A549 (cell line): ENCODE measurements around the gene CAV1. TPM values are rescaled to one million over a fixed set of nuclear protein-coding genes. Genes with fewer than 3 reads are reported as not detected.
A peak's percentile ranks its signal among the peaks of the same experiment; 100 is the strongest.

Experiments used
- ATAC-seq, 2 experiments: fragments of 200-7000 bp in 1 of 2; fragments of >200 bp in 1 of 2; cut with Nextera tagmentation in 1 of 2; cut with Tn5 transposase in 1 of 2; 3 replicates each; pipeline versions ENCODE4 v1.8.0 to v1.9.1; 2018 to 2020; ENCODE audit warnings: mild to moderate bottlenecking in 1 of 2, moderate library complexity in 1 of 2
- CTCF ChIA-PET: fragments of 300-600 bp; sonication (Branson Sonifier 250); formaldehyde crosslinking; extraction: SDS; loops from one replicate; lab custom pipeline; 2021; ENCODE audit warnings: antibody characterized with exemption, inconsistent platforms; lab: Yijun Ruan, JAX
- POLR2A ChIA-PET: fragments of 350-600 bp; formaldehyde crosslinking; extraction: SDS; loops from one replicate; lab custom pipeline; 2021; ENCODE audit warnings: antibody characterized with exemption, inconsistent platforms; lab: Yijun Ruan, JAX
- DNase-seq, 2 experiments: peaks; one replicate each; pipeline versions ENCODE4 v3.0.0 to v3.0.0-alpha.2; 2011 to 2016; ENCODE audit warnings: low read depth in 1 of 2, low spot score in 1 of 2
- FAIRE-seq: peaks from 2 replicates; lab custom pipeline; 2011; peaks lifted over from hg19 to GRCh38; lab: Jason Lieb, UNC
- H3K27ac ChIP-seq, 2 experiments: fragments of >200 bp; sonication (Bioruptor Twin); formaldehyde crosslinking; 3 replicates each; pipeline ENCODE4 v1.5.1; 2016 to 2017
- H3K4me1 ChIP-seq: fragments of >200 bp; sonication (Bioruptor Twin); formaldehyde crosslinking; 3 replicates; pipeline ENCODE4 v1.6.1; 2016
- H3K4me2 ChIP-seq: fragments of >200 bp; sonication (Bioruptor Twin); formaldehyde crosslinking; 3 replicates; pipeline ENCODE4 v1.6.1; 2016
- H3K4me3 ChIP-seq: fragments of >200 bp; sonication (Bioruptor Twin); formaldehyde crosslinking; 3 replicates; pipeline ENCODE4 v1.5.1; 2016
- H3K9me3 ChIP-seq: fragments of >200 bp; sonication (Bioruptor Twin); formaldehyde crosslinking; 3 replicates; pipeline ENCODE4 v1.6.1; 2016
- CBX2 ChIP-seq: fragments of 200-600 bp; sonication (generic); IDR thresholded peaks from 2 replicates; pipeline ENCODE4 v1.6.1; 2016; ENCODE audit warnings: low read depth, mild to moderate bottlenecking, borderline replicate concordance
- CBX8 ChIP-seq: fragments of 200-600 bp; sonication (generic); IDR thresholded peaks from 2 replicates; pipeline ENCODE4 v1.6.1; 2016
- CEBPB ChIP-seq, 2 experiments: fragments of >200 bp in 1 of 2; sonication (Bioruptor Twin) in 1 of 2; formaldehyde crosslinking in 1 of 2; IDR thresholded peaks; 2 replicates each; pipeline ENCODE4 v1.6.1; 2012 to 2016
- CHD2 ChIP-seq: fragments of 150-350 bp; IDR thresholded peaks from 2 replicates; pipeline ENCODE4 v1.6.1; 2014; ENCODE audit warnings: low read length; ENCODE audit not compliant: partially characterized antibody
- EHF ChIP-seq: fragments of 250-450 bp; sonication (Bioruptor Pico); IDR thresholded peaks from 2 replicates; pipeline ENCODE4 v1.5.0; 2020; ENCODE audit warnings: mild to moderate bottlenecking
- EP300 ChIP-seq, 2 experiments: fragments of >200 bp; sonication (Bioruptor Twin); formaldehyde crosslinking; IDR thresholded peaks; 2 replicates in 1 of 2; 3 replicates in 1 of 2; pipeline ENCODE4 v1.6.1; 2016 to 2017
- ESRRA ChIP-seq: fragments of 150-350 bp; IDR thresholded peaks from 2 replicates; pipeline ENCODE4 v1.6.1; 2014; ENCODE audit warnings: mild to moderate bottlenecking, low read length, borderline replicate concordance
- FOSB ChIP-seq: fragments of 250-450 bp; sonication (Bioruptor Pico); IDR thresholded peaks from 2 replicates; pipeline ENCODE4 v1.5.0; 2020; ENCODE audit warnings: mild to moderate bottlenecking, moderate library complexity
- FOSL2 ChIP-seq, 2 experiments: fragments of 450-650 bp in 1 of 2; fragments of >200 bp in 1 of 2; sonication (Bioruptor Twin) in 1 of 2; formaldehyde crosslinking; IDR thresholded peaks; 2 replicates each; pipeline versions ENCODE4 v1.5.0 to v1.6.1; 2016 to 2020; ENCODE audit warnings: mild to moderate bottlenecking in 1 of 2, moderate library complexity in 1 of 2
- GATA3 ChIP-seq: IDR thresholded peaks from 2 replicates; pipeline ENCODE4 v1.6.1; 2012; ENCODE audit warnings: borderline replicate concordance
- HDAC2 ChIP-seq: fragments of 200-600 bp; sonication (generic); IDR thresholded peaks from 2 replicates; pipeline ENCODE4 v1.6.1; 2016
- HEYL ChIP-seq: fragments of 250-450 bp; sonication (Bioruptor Pico); IDR thresholded peaks from 2 replicates; pipeline ENCODE4 v1.8.0; 2021; ENCODE audit warnings: mild to moderate bottlenecking, moderate library complexity
- HMGXB4 ChIP-seq: fragments of 250-450 bp; sonication (Bioruptor Pico); IDR thresholded peaks from 2 replicates; pipeline ENCODE4 v1.5.0; 2021; ENCODE audit warnings: mild to moderate bottlenecking, moderate library complexity, borderline replicate concordance
- HOXB13 ChIP-seq: fragments of 250-450 bp; sonication (Bioruptor Pico); IDR thresholded peaks from 2 replicates; pipeline ENCODE4 v1.5.0; 2020; ENCODE audit warnings: low read depth, mild to moderate bottlenecking, moderate library complexity
- HOXB5 ChIP-seq: fragments of 250-450 bp; sonication (Bioruptor Pico); IDR thresholded peaks from 2 replicates; pipeline ENCODE4 v1.5.0; 2020; ENCODE audit warnings: mild to moderate bottlenecking, moderate library complexity
- KDM1A ChIP-seq: fragments of 200-600 bp; sonication (generic); IDR thresholded peaks from 2 replicates; pipeline ENCODE4 v1.6.1; 2016; ENCODE audit warnings: low read depth, mild to moderate bottlenecking
- MAFK ChIP-seq: fragments of 450-650 bp; IDR thresholded peaks from 2 replicates; pipeline ENCODE4 v1.6.1; 2014; ENCODE audit not compliant: partially characterized antibody
- NPAS2 ChIP-seq: fragments of 250-450 bp; sonication (Bioruptor Pico); IDR thresholded peaks from 2 replicates; pipeline ENCODE4 v1.8.0; 2022; ENCODE audit warnings: mild to moderate bottlenecking, moderate library complexity, borderline replicate concordance
- NR3C1 ChIP-seq: fragments of >200 bp; sonication (Bioruptor Twin); formaldehyde crosslinking; IDR thresholded peaks from 3 replicates; pipeline ENCODE4 v1.6.1; 2017
- POLR2A ChIP-seq: IDR thresholded peaks from 2 replicates; pipeline ENCODE4 v1.6.1; 2012; ENCODE audit warnings: mild to moderate bottlenecking, low read length
- POLR2AphosphoS2 ChIP-seq: conservative IDR thresholded peaks from 2 replicates; pipeline ENCODE4 v1.6.1; 2012; ENCODE audit warnings: low read length, improper control_type of control experiment, inconsistent platforms
- RAD21 ChIP-seq, 2 experiments: fragments of >200 bp in 1 of 2; sonication (Bioruptor Twin) in 1 of 2; formaldehyde crosslinking in 1 of 2; IDR thresholded peaks in 1 of 2; conservative IDR thresholded peaks in 1 of 2; 2 replicates in 1 of 2; 3 replicates in 1 of 2; pipeline ENCODE4 v1.6.1; 2012 to 2018; ENCODE audit warnings: inconsistent platforms in 1 of 2
- RFX5 ChIP-seq: fragments of 450-650 bp; IDR thresholded peaks from 2 replicates; pipeline ENCODE4 v1.7.1; 2014; ENCODE audit warnings: antibody characterized with exemption, mild to moderate bottlenecking, moderate library complexity
- RNF2 ChIP-seq: fragments of 200-600 bp; sonication (generic); IDR thresholded peaks from 2 replicates; pipeline ENCODE4 v1.6.1; 2016; ENCODE audit warnings: low read depth, mild to moderate bottlenecking, antibody characterized with exemption, moderate library complexity, borderline replicate concordance
- SMC3 ChIP-seq: fragments of >200 bp; sonication (Bioruptor Twin); formaldehyde crosslinking; IDR thresholded peaks from 3 replicates; pipeline ENCODE4 v1.6.1; 2018; ENCODE audit warnings: inconsistent platforms
- ZFP36 ChIP-seq: fragments of 450-650 bp; IDR thresholded peaks from 2 replicates; pipeline ENCODE4 v1.6.1; 2014; ENCODE audit warnings: borderline replicate concordance; ENCODE audit not compliant: partially characterized antibody
- WGBS: methylation state at CpG from one replicate; pipeline ENCODE4 v1.1.6; 2017; ENCODE audit errors: missing lambda C conversion rate; 5-methylcytosine and 5-hydroxymethylcytosine counted together
- polyA plus RNA-seq, 4 experiments: library from polyadenylated mRNA; depleted of rRNA in 3 of 4; stranded (reverse); fragments of >200 nt; fragmentation: RNase III in 1 of 4; extraction: RNeasy Plus Mini Kit Qiagen cat#74134 plus additional on column Dnase treatment in 1 of 4; gene quantifications; 2 replicates in 3 of 4; 3 replicates in 1 of 4; pipeline ENCODE4 v1.2.3, GENCODE V29; 2011 to 2017
- TF ChIP-seq, protein P1 (sequence below): IDR thresholded peaks from 2 replicates; pipeline ENCODE4 v1.6.1; 2012
- TF ChIP-seq, protein P2 (sequence below): fragments of 150-350 bp; IDR thresholded peaks from 2 replicates; pipeline ENCODE4 v1.6.1; 2014; ENCODE audit warnings: low read depth, mild to moderate bottlenecking, low read length
- TF ChIP-seq, protein P3 (sequence below): fragments of >200 bp; sonication (Bioruptor Twin); formaldehyde crosslinking; IDR thresholded peaks from 3 replicates; pipeline ENCODE4 v1.6.1; 2016

CAV1 gene
- polyA plus RNA-seq, 2 of the 4 experiments (the other 2 are of a cell fraction): 365 to 493 TPM

DNA sequence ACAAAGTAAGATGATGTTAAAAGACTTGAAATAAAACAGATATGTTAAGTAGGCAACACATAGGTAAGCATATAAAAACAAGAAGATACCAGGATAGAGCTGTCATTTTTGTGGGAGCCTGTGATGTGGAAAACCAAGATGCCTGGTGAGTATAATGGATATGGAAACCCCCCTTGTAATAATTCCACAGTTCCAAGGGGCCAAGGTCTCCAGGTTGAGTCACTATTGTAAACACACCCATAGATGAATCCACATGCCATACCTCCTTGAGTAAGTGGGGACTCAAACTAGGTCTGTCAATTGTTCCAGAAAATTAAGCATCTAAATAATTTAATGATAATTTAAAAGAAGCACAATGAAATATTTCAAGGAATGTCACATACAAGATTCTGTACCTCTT lies 15.9 kb downstream of the CAV1 start:
- TF ChIP-seq GATA3: peak; percentile 8; the same call in 1 of the 2 replicates
- TF ChIP-seq FOSL2 (IDR thresholded peaks at IDR 0.05): no peak
- 0 out of 2 replicates have a peak, but pooled peaks have one; percentile 49 for TF ChIP-seq FOSL2 (CRISPR knock-in tag; IDR thresholded peaks at IDR 0.05)
- TF ChIP-seq RNF2: no peak
- TF ChIP-seq, protein P1, sequence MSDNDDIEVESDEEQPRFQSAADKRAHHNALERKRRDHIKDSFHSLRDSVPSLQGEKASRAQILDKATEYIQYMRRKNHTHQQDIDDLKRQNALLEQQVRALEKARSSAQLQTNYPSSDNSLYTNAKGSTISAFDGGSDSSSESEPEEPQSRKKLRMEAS: 0 out of 2 replicates have a peak, but pooled peaks have one; percentile 20
- no peaks in the 10 kb centered on the region for H3K9me3 ChIP-seq
- H3K4me1 ChIP-seq: peaks cover 62% of the 10 kb centered on the region
- CTCF ChIA-PET: interaction anchor here (1.4 to 9.9 kb wide), 2 partner anchors 14 to 51 kb away, joined by 3 to 73 read pairs; no protein-coding TSS in a partner anchor
- H3K4me3 ChIP-seq: no peak overlapping the region
- DNase-seq: peak in 1 of 2 experiments; percentile 35
- POLR2A ChIA-PET: interaction anchor here (0.6 kb wide), 1 partner anchor 42 kb away, joined by 4 read pairs; no protein-coding TSS in a partner anchor
- H3K27ac ChIP-seq: peak overlapping the region in 1 of 2 experiments; percentile 36; a peak in 3 of 6 replicates
- FAIRE-seq: no peak
- peak in 1 of 2 experiments; percentile 44; a peak in 3 of 6 replicates for ATAC-seq
- H3K4me2 ChIP-seq: peak overlapping the region; percentile 42

GRCh38 chr7:116541951-116542350 lies 17.1 kb downstream of the CAV1 start:
- H3K4me3 ChIP-seq: no peak overlapping the region
- no peak for DNase-seq
- peak overlapping the region; percentile 42 for H3K4me2 ChIP-seq
- TF ChIP-seq EHF (no peak), CHD2 (no peak), HMGXB4 (CRISPR knock-in tag) (no peak), MAFK (no peak), POLR2AphosphoS2 (no peak), GATA3 (no peak), NR3C1 (no peak), ZFP36 (no peak), HDAC2 (no peak), HOXB13 (CRISPR knock-in tag) (no peak), HOXB5 (CRISPR knock-in tag) (no peak), CBX2 (no peak), FOSL2 (IDR thresholded peaks at IDR 0.05) (no peak), FOSL2 (CRISPR knock-in tag; IDR thresholded peaks at IDR 0.05) (no peak), NPAS2 (CRISPR knock-in tag) (no peak), ESRRA (no peak)
- TF ChIP-seq, protein P2, sequence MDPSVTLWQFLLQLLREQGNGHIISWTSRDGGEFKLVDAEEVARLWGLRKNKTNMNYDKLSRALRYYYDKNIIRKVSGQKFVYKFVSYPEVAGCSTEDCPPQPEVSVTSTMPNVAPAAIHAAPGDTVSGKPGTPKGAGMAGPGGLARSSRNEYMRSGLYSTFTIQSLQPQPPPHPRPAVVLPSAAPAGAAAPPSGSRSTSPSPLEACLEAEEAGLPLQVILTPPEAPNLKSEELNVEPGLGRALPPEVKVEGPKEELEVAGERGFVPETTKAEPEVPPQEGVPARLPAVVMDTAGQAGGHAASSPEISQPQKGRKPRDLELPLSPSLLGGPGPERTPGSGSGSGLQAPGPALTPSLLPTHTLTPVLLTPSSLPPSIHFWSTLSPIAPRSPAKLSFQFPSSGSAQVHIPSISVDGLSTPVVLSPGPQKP: no peak
- TF ChIP-seq, all 56 proteins: peak for 0
- H3K9me3 ChIP-seq: no peaks in the 10 kb centered on the region
- H3K4me1 ChIP-seq: peaks cover 56% of the 10 kb centered on the region
- POLR2A ChIA-PET: no interaction called here
- ATAC-seq: peak in 1 of 2 experiments; percentile 6; a peak in 1 of 6 replicates
- CTCF ChIA-PET: interaction anchor here (0.7 to 9.9 kb wide), 4 partner anchors 10 to 306 kb away, joined by 3 to 73 read pairs (median 4); no protein-coding TSS in a partner anchor
- no peak for FAIRE-seq
- peak overlapping the region in 1 of 2 experiments; percentile 36; a peak in 3 of 6 replicates for H3K27ac ChIP-seq
- WGBS: 75% methylated on average over 3 of the region's 3 CpGs

DNA sequence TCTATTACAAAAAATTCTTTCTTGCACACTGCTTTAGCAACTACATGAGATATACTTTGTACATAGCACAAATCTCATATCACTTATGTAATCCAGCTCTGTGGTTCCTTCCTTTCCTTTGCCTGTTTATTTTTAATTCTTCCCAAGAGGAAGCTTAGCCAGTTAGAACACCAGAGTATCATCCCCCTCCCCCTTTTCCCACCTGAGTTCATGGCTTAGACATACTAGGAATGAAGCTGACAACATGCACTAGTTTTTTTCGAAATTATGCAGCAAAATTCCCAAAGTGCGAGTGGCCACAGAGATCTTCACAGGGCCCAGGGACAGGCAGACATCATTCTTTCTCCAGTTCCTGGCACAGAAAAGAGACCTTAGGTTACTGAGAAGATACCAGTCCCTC lies 17.8 kb downstream of the CAV1 start:
- H3K4me3 ChIP-seq: no peak overlapping the region
- POLR2A ChIA-PET: no interaction called here
- TF ChIP-seq POLR2A (no peak), RFX5 (no peak), RAD21 (conservative IDR thresholded peaks at IDR 0.05 in 1 of 2, IDR thresholded peaks at IDR 0.05 in 1 of 2) (no peak), CBX2 (no peak), KDM1A (no peak), CEBPB (IDR thresholded peaks at IDR 0.05) (no peak), SMC3 (no peak), FOSB (CRISPR knock-in tag) (no peak), EP300 (IDR thresholded peaks at IDR 0.05) (no peak), HEYL (CRISPR knock-in tag) (no peak), CBX8 (no peak), ESRRA (no peak)
- TF ChIP-seq, protein P2: no peak
- TF ChIP-seq, protein P3, sequence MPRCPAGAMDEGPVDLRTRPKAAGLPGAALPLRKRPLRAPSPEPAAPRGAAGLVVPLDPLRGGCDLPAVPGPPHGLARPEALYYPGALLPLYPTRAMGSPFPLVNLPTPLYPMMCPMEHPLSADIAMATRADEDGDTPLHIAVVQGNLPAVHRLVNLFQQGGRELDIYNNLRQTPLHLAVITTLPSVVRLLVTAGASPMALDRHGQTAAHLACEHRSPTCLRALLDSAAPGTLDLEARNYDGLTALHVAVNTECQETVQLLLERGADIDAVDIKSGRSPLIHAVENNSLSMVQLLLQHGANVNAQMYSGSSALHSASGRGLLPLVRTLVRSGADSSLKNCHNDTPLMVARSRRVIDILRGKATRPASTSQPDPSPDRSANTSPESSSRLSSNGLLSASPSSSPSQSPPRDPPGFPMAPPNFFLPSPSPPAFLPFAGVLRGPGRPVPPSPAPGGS: no peak

More for the DNA sequence above, 17.8 kb downstream of the CAV1 start:
- FAIRE-seq: no peak
- Histone ChIP-seq H3K9me3 (no peaks in the 10 kb centered on the region), H3K27ac (peak overlapping the region in 1 of 2 experiments; percentile 36; a peak in 3 of 6 replicates), H3K4me1 (peaks cover 59% of the 10 kb centered on the region), H3K4me2 (peak overlapping the region; percentile 42; the same call in 1 of the 3 replicates)
- no peak; a peak in 1 of 6 replicates for ATAC-seq
- 68% methylated on average over 2 of the region's 2 CpGs for WGBS
- CTCF ChIA-PET: interaction anchor here (0.7 to 9.9 kb wide), 5 partner anchors 10 to 307 kb away, joined by 3 to 73 read pairs (median 4); no protein-coding TSS in a partner anchor
- no peak for DNase-seq
